Inferior parietal cortex (tissue), 1 donor: ENCODE results near the gene GATAD2A.
"Not testable (repeated sequence)": the region's sequence is repeated elsewhere in the genome, so short reads cannot be mapped to it uniquely, and the experiment has no call there.

Experiments used
- DNase-seq: peaks from one replicate; pipeline ENCODE4 v3.0.0-alpha.2; 2016; ENCODE audit errors: extremely low spot score

Gene GATAD2A

DNA sequence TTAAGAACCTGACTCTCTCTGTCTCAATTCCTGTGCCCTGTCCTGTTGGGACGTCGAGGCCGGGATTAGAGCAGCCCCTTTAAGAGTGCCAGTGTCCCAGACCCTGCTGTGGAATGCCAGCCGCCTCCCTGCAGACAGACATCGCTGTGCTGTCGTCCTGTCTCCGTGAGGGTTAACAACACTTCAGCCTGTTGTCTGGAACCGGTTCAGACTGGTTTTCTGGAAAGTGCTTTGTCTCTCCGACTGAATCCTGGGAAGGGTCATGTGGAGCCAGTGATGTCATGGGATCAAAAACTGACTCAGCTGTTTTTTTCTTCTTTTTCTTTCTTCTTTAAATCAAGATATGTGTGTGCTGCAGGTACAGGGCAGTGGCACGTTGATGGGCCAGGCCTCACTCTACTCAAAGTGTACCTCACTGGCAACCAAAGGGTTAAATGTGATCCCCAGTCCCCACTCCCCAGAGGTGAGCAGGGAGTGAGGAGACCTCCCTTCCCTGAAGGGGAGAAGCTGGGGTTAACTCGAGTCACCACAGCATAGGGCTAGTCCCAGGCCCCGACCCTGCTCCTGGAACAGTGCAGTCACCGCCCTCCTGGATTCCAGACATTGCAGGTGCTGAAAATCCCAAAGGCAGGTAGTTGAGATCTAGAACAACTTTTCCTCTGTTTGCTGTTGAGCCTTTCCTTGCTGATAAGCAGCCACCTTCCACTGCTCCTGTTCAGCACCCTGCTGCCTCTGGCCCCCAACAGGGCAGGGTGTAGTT, 59.0 kb downstream of the GATAD2A start:
- no peak for DNase-seq

DNA sequence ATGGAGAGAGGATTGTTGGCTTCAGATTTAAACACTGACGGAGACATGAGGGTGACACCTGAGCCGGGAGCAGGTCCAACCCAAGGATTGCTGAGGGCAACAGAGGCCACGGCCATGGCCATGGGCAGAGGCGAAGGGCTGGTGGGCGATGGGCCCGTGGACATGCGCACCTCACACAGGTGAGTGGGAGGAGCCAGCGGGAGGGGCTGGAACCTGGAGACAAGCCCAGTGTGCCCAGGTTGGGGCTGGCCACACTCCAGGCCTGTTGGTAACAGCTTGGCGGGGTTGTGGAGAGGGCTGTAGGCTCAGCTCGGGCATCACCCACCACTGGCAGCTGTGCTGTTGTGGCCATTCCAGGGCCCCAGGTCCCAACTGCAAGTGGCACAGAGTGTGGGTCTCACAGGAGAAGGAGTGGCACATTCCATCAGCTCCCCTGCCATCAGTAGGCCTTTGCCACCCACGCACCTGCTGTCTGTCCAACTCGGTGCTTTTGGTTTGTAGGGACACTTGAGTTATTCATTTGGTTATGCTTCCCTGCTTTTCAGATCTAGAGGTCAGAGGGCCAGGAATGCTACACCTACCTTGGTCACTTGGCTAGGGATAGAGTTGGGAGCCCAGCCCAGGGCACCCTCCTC, 60.1 kb downstream of the GATAD2A start:
- DNase-seq: no peak

DNA sequence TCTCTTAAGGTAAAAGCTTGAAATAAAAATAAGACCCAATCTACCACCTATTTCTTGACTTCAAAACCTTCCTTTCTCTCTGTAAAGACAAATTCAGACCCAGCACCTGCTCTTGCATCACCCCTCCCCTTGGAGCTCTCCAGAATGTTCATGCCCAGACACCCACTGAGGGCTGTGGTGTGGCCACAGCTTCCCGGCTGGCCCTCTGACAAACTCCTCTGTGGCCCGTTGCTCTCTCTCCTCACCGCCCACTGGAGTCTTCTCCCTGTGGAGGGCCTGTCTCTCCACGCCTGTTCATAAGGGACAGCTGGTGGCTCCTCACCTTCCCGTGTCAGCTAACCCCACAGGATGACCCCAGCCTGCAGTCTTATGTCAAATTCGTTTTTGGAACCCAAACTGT, 60.7 kb downstream of the GATAD2A start:
- DNase-seq: no peak

DNA sequence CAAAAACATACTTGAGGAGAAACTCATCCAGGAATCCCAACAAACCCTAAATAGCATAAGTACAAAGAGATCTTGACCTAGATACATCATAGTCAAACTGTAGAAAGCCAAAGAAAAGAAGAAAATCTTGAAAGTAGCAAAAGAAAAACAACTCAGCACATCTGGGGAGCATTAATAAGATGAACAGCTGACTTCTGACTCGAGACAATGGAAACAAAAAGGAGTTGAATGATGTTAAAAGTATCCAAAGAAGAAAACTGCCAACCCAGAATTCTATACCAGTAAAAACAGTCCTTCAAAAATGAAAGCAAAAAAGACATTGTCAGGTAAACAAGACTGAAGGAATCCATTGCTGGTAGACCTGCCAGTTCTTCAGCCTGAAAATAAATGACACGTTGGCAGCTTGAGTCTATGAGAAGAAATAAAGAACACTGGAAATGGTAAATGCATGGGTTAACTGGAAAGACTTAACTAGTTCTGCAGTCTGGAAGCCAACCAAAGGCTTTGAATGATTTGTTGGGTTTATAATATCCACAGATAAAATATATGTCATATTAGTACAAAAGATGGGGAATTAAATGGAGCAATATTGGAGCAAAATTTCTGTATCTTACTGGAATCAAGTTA, 63.1 kb downstream of the GATAD2A start:
- DNase-seq: no peak

- no peak for DNase-seq
Measured at GRCh38 chr19:19470579-19470978, 65.1 kb downstream of the GATAD2A start.

DNA sequence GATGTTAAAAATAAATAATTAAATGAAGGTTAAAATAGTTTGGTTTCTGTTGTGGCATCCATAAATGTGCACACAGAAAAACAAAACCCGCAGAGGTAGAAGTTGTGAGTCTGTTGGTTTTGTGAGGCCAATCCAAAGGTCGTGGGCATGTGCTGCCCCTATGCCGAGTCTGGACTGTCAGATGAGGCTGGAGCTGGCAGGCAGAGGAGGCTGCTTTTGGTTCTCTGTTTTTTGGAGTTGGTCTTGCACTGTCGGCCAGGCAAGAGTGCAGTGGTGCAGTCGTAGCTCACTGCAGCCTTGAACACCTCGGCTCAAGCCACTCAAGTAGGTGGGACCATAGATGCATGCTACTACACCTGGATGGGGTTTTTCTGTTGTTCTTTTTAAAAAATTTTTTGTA, 66.2 kb downstream of the GATAD2A start:
- no peak for DNase-seq

GRCh38 chr19:19472106-19472505, 66.6 kb downstream of the GATAD2A start:
- DNase-seq: not testable (repeated sequence)

DNA sequence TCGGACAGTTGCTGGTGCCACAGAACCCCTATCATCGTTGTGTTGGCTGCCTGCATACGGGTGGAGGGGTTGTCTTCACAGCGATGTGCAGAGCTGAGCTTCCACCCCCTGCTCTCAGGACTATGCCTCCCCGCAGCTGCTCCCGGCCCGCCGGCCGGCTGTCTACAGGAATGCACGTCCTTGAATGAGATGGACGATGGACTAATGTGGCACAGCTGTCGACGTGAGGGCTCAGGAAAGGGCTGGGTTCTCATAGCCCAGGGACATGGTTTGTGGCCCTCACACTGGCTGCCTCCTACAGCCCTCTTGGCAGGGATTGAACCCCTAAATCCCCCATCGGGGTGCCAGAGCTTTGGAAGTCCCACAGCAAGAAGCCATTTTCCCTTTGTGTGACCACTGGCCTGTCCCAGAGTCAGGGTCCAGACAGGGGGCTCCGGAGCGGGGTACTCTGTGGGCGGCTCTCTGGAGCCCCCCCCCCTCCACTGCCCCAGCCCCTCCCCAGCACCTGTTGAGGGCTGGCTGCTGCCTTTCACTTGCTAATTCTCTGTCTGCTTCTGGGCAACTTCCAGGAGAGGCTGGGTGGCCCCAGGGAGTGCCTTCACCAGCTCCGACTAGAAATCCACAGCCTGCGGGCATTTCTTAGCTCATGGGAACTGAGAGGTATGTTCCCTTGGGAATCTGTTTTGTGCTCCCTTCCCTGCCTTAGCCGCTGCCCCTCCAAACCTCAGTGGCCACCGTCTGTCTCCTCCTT, 69.7 kb downstream of the GATAD2A start:
- DNase-seq: no peak

- no peak for DNase-seq
Measured at GRCh38 chr19:19475849-19476828, 70.7 kb downstream of the GATAD2A start.

- DNase-seq: no peak
Measured at GRCh38 chr19:19477705-19478383, 72.4 kb downstream of the GATAD2A start.

DNA sequence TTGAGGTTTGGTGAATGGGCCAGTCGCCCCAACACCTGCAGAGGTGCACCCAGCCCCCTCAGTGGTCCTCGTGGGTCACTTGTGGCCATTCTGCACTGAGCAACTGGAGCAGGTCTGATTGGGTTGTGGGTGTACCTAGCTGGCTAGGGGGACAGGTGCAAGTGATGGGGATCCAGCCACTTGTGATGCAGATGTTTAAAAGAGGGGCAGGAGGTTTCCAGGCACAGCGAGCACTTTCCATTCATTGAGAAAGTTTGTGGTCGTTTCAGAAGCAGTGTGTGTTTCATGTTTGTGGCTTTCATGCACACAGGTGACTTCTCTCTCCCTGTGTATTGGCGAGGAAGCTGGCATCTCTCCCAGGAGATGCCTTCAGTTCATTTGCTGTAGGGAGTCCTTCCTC, 75.2 kb downstream of the GATAD2A start:
- no peak for DNase-seq

- DNase-seq: no peak
Measured at GRCh38 chr19:19482809-19483596, 77.5 kb downstream of the GATAD2A start.

GRCh38 chr19:19485161-19485997, 79.9 kb downstream of the GATAD2A start:
- no peak for DNase-seq

DNA sequence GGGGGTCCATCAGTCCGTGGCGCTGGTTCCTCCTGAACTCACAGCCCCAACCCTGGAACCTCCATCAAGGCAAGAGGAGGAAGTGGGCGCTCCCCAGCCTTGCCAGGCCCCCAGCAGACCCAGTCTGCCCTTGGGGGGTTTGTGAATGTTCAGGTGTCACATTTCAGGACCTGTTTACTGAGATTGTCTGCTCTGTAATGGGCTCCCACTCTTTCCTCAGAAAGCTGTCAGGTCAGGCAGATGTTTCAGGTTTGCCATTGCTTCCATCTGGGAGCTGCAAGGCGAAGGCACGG, 80.5 kb downstream of the GATAD2A start:
- no peak for DNase-seq

DNA sequence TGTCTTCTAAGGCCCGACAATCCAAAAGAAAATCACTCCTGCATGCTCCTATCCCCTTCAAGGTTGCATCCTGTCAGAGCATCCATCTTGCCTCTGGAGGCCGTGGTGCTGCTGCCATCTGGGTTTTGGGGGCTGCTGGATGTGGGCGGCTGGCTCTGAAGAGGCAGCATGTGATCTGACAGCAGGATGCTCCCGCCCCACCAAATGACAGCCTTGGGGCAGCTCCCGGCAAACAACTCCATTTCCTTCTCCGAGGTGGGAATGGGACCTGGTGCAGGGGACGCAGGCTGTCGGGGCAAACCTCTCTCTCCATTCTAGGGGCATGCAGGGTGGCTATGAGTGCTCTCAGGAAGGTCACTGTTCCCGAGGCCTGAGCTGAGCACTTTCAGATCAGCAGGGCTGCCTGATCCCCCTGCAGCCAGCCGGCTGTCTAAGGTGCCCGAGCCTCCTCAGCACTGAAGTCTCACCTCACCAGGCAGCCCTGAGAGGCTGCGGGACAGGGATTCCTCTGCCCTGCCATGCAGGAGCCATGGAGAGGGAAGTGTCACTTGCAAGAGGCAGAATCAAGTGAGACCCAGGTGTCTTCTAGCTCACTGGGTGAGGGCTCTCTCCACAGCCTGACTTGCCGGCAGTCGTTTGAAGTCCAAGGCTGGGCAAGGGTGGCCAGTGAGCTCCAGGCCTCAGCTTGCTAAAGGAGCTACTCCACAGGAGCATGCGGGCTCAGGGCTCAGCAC, 81.0 kb downstream of the GATAD2A start:
- DNase-seq: no peak

DNA sequence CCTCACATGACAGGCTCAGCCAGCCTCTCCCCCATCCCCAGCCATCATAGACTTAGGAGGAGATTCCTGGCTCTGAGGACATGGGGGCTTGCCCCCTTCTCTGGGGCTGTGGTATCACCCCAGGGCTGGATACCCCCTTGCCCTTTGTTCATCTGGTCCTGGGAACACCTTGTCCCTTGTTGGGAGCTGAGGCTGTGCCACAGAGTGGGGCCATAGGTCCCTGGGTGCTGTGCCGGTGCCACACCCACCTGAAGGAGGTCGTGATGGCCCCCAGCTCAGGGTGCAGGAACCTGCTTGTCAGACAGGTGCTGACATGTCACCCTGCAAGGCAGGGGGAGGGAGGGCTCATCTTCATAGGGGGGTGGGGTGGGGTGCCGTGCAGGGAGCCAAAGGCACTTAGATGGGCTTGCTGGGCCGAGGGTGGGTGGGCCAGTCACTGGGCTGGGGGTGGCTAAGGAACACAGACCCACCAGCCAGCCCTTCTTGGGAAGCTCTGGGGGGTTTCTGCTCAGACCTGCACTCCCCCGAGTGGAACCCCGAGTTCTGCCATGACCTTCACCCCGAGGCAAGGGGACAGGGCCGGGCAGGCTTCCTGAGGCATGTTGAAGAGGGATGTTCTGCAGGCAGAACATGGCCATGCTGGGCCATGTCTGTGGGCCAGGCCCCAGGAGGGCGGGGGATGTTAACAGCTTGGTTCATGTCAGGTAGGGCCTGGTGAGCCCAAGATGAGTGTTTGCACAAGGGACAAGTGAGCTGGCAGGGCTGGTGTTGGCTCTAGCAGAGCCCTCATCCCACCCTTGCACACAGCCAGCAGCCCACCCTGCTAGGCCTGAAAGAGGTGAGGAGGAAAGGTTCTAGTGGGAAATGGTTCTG, 81.8 kb downstream of the GATAD2A start:
- no peak for DNase-seq
